ENCODE measurements around the gene UBE2E3.

DNA sequence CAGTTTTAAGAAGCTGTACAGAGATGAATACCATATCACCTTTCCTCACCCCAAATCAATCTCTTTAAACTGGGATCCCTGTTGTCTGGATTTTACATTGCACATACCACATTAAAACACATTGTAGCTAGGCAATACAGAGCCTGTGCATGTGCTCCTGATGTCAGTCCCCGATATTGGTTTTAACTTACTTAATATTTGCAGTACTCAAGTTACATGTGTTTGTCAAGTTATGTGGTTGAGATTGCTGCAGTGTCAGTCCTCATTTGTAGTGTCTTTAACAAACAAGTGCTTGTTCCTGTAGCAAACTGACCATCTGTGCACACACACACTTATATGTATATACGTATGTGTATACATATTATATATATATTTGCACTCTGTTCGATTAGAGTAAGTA, 10.4 kb upstream of the UBE2E3 start:
- TF ChIP-seq CTCF (IDR thresholded peaks at IDR 0.05 in 4 of 5, conservative IDR thresholded peaks at IDR 0.05 in 1 of 5) (no peak), POLR2A (IDR thresholded peaks at IDR 0.05) (no peak)

Measured in gastrocnemius medialis (tissue), 4 donors.